Stomach (tissue), 9 donors: ENCODE measurements around the gene RAB5IF. TPM values are rescaled to one million over a fixed set of nuclear protein-coding genes. Genes with fewer than 3 reads are reported as not detected.

ENCODE experiments used
- DNase-seq, 2 donors: peaks; one replicate each; pipeline versions ENCODE4 v3.0.0 to v3.0.0-alpha.2; 2013 to 2019
- H3K27ac ChIP-seq, 5 donors: fragments of 200-600 bp in 4 of 5; sonication (generic) in 4 of 5; one replicate each; pipeline ENCODE4 v1.5.1; 2013 to 2019; ENCODE audit warnings: mild to moderate bottlenecking in 1 of 5, moderate library complexity in 1 of 5
- H3K27me3 ChIP-seq, 3 donors: fragments of 200-600 bp; sonication (generic); one replicate each; pipeline ENCODE4 v1.5.1; 2017 to 2019; ENCODE audit warnings: mixed run types in 1 of 3
- H3K36me3 ChIP-seq, 4 donors: fragments of 200-600 bp; sonication (generic); 1 replicate in 3 of 4; 2 replicates in 1 of 4; pipeline ENCODE4 v1.5.1; 2016 to 2019
- H3K4me1 ChIP-seq, 4 donors: fragments of 200-600 bp; sonication (generic); one replicate each; pipeline ENCODE4 v1.5.1; 2016 to 2019
- H3K4me3 ChIP-seq, 4 donors: fragments of 200-600 bp; sonication (generic) in 3 of 4; one replicate each; pipeline ENCODE4 v1.5.1; 2016 to 2019; ENCODE audit warnings: mild to moderate bottlenecking in 1 of 4
- H3K9me3 ChIP-seq, 4 donors: fragments of 200-600 bp; sonication (generic); one replicate each; pipeline ENCODE4 v1.5.1; 2016 to 2019
- CTCF ChIP-seq, 7 experiments: fragments of 450-650 bp in 4 of 7; fragments of 200-600 bp in 3 of 7; sonication (generic) in 3 of 7; IDR thresholded peaks; one replicate each; pipeline ENCODE4 v1.5.1; 2016 to 2019; ENCODE audit warnings: antibody characterized with exemption in 7 of 7, control low read depth in 2 of 7, mild to moderate bottlenecking in 1 of 7
- EP300 ChIP-seq: sonication (generic); formaldehyde crosslinking; IDR thresholded peaks from one replicate; pipeline ENCODE4 v1.6.1; 2017; ENCODE audit warnings: antibody characterized with exemption
- POLR2A ChIP-seq, 4 donors: fragments of 450-650 bp; IDR thresholded peaks; one replicate each; pipeline ENCODE4 v1.6.1; 2016; ENCODE audit warnings: antibody characterized with exemption in 4 of 4, control low read depth in 2 of 4, mild to moderate bottlenecking in 1 of 4, moderate library complexity in 1 of 4
- POLR2AphosphoS5 ChIP-seq, 3 donors: sonication (generic); formaldehyde crosslinking; IDR thresholded peaks; one replicate each; pipeline ENCODE4 v1.6.1; 2016; ENCODE audit warnings: antibody characterized with exemption in 3 of 3
- WGBS, 5 donors: extraction: QIAGEN DNeasy Blood & Tissue Kit in 3 of 5; methylation state at CpG; one replicate each; pipeline versions ENCODE4 v1.1.5 to v1.1.7; 2013 to 2018; 5-methylcytosine and 5-hydroxymethylcytosine counted together
- intact Hi-C: fragments of 100-400 bp; cut with DNase I; formaldehyde crosslinking; loops from one replicate; pipeline ENCODE4 v1.15.1; 2023; ENCODE audit warnings: low total_unique reads
- polyA plus RNA-seq, 3 donors: library from polyadenylated mRNA; stranded (reverse); fragments of 200-250 nt; gene quantifications; one replicate each; pipeline ENCODE4 v1.2.3, GENCODE V29; 2013
- total RNA-seq, 5 donors: library from RNA; depleted of rRNA; stranded (reverse); fragments of >200 nt; gene quantifications; one replicate each; pipeline versions ENCODE4 v1.1.0 to v1.2.3, GENCODE V29; 2014 to 2016
- donor health status: healthy with polysubstance abuse.
- donor health status: Bipolar disorder and iron deficiency.
- donor health status: healthy.

Gene RAB5IF
- total and polyA plus RNA-seq, 8 donors = 35.0 to 136 (median 90.5) TPM

- TF ChIP-seq EP300 = no peak
- TF ChIP-seq POLR2A (IDR thresholded peaks at IDR 0.05) = no peak
- TF ChIP-seq CTCF (IDR thresholded peaks at IDR 0.05) = no peak
- TF ChIP-seq POLR2AphosphoS5 (IDR thresholded peaks at IDR 0.05) = no peak
- Histone ChIP-seq H3K4me3 (no peak overlapping the region), H3K4me1 (no peaks in the 10 kb centered on the region), H3K9me3 (no peaks in the 10 kb centered on the region), H3K27me3 (no peaks in the 10 kb centered on the region), H3K36me3 (peaks cover 11 to 71% (median 49%) of the 10 kb centered on the region in 4 donors), H3K27ac (no peak overlapping the region)
- DNase-seq = no peak
- intact Hi-C loops = no loop called here
- 75 to 94% (median 88%) methylated on average over 2 of the region's 2 CpGs for WGBS, 5 donors
Observed at GRCh38 chr20:36584018-36584481, 21.5 kb upstream of the RAB5IF start.

- peaks cover 4 to 71% (median 46%) of the 10 kb centered on the region in 4 donors for H3K36me3 ChIP-seq
- no peak for DNase-seq
- 71 to 81% (median 78%) methylated on average over 8 of the region's 8 CpGs for WGBS, 5 donors
Observed at GRCh38 chr20:36585410-36586125, 20.0 kb upstream of the RAB5IF start.

GRCh38 chr20:36587388-36588070, 18.1 kb upstream of the RAB5IF start:
- WGBS, 5 donors = 79 to 95% (median 88%) methylated on average over 3 of the region's 3 CpGs
- Histone ChIP-seq H3K9me3 (no peaks in the 10 kb centered on the region), H3K27me3 (no peaks in the 10 kb centered on the region), H3K36me3 (peaks cover 7 to 67% (median 40%) of the 10 kb centered on the region in 4 donors), H3K27ac (no peak overlapping the region), H3K4me3 (no peak overlapping the region), H3K4me1 (no peaks in the 10 kb centered on the region)
- intact Hi-C loops = no loop called here
- no peak for DNase-seq
- TF ChIP-seq POLR2AphosphoS5 (IDR thresholded peaks at IDR 0.05) (no peak), POLR2A (IDR thresholded peaks at IDR 0.05) (no peak), CTCF (IDR thresholded peaks at IDR 0.05) (no peak), EP300 (no peak)

More at GRCh38 chr20:36585410-36586125, 20.0 kb upstream of the RAB5IF start:
- TF ChIP-seq POLR2A (IDR thresholded peaks at IDR 0.05) = no peak
- no peak for TF ChIP-seq CTCF (IDR thresholded peaks at IDR 0.05)
- TF ChIP-seq POLR2AphosphoS5 (IDR thresholded peaks at IDR 0.05) = no peak
- TF ChIP-seq EP300 = no peak
- no peak overlapping the region for H3K4me3 ChIP-seq
- no peaks in the 10 kb centered on the region for H3K4me1 ChIP-seq
- H3K27ac ChIP-seq = no peak overlapping the region
- intact Hi-C loops = no loop called here
- H3K27me3 ChIP-seq = no peaks in the 10 kb centered on the region
- H3K9me3 ChIP-seq = no peaks in the 10 kb centered on the region

GRCh38 chr20:36591281-36591680, 14.3 kb upstream of the RAB5IF start:
- Histone ChIP-seq H3K27me3 (no peaks in the 10 kb centered on the region), H3K9me3 (no peaks in the 10 kb centered on the region), H3K4me1 (no peaks in the 10 kb centered on the region), H3K4me3 (no peak overlapping the region), H3K27ac (no peak overlapping the region), H3K36me3 (peaks cover 7 to 46% (median 32%) of the 10 kb centered on the region in 4 donors)
- WGBS, 5 donors = 73 to 89% (median 84%) methylated on average over 5 of the region's 5 CpGs
- no peak for DNase-seq
- no peak for TF ChIP-seq EP300
- TF ChIP-seq POLR2A (IDR thresholded peaks at IDR 0.05) = no peak
- no peak for TF ChIP-seq CTCF (IDR thresholded peaks at IDR 0.05)
- TF ChIP-seq POLR2AphosphoS5 (IDR thresholded peaks at IDR 0.05) = no peak
- intact Hi-C loops = no loop called here
